GM10266 (cell line): Measurements from ENCODE around the gene RAB40C.

ENCODE experiments used
- DNase-seq: peaks from one replicate; pipeline ENCODE4 v3.0.0; 2012; ENCODE audit errors: extremely low spot score
- TF ChIP-seq, protein P1 (sequence below): IDR thresholded peaks from 2 replicates; pipeline ENCODE4 v1.5.1; 2012; ENCODE audit warnings: mild to moderate bottlenecking, low read depth; ENCODE audit not compliant: control insufficient read depth, insufficient read depth; ENCODE audit errors: missing control alignments

The RAB40C gene

DNA sequence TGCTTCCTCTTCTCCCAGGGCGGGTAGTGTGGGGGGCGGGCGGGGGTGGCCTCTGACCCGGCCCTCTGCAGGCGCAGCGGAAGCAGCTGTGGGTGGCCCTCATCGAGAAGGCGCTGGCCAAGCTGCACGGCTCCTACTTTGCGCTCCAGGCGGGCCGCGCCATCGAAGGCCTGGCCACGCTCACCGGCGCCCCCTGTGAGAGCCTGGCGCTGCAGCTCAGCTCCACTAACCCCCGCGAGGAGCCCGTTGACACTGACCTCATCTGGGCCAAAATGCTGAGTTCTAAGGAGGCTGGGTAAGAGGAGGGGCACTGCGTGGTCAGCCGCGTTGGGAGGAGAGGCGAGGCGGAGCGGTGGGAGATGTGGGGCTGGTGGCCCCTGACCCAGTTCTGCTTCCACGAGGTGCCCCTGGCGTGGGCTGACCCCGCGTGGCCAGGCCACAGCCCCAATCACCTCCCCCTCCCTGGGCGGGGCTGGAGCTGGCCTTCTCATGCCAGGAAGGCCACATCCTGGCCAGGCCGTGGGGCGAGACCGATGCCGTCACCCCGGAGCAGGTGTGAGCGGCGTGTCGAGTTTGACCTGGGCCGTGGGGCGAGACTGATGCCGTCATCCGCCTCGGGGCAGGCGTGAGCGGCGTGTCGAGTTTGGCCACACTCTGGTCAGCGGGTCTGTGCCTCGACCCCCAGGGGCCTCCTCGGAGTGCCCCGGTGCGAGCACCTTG is 40.2 kb upstream of the RAB40C start:
- TF ChIP-seq, protein P1, sequence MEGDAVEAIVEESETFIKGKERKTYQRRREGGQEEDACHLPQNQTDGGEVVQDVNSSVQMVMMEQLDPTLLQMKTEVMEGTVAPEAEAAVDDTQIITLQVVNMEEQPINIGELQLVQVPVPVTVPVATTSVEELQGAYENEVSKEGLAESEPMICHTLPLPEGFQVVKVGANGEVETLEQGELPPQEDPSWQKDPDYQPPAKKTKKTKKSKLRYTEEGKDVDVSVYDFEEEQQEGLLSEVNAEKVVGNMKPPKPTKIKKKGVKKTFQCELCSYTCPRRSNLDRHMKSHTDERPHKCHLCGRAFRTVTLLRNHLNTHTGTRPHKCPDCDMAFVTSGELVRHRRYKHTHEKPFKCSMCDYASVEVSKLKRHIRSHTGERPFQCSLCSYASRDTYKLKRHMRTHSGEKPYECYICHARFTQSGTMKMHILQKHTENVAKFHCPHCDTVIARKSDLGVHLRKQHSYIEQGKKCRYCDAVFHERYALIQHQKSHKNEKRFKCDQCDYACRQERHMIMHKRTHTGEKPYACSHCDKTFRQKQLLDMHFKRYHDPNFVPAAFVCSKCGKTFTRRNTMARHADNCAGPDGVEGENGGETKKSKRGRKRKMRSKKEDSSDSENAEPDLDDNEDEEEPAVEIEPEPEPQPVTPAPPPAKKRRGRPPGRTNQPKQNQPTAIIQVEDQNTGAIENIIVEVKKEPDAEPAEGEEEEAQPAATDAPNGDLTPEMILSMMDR = no peak
- no peak for DNase-seq

DNA sequence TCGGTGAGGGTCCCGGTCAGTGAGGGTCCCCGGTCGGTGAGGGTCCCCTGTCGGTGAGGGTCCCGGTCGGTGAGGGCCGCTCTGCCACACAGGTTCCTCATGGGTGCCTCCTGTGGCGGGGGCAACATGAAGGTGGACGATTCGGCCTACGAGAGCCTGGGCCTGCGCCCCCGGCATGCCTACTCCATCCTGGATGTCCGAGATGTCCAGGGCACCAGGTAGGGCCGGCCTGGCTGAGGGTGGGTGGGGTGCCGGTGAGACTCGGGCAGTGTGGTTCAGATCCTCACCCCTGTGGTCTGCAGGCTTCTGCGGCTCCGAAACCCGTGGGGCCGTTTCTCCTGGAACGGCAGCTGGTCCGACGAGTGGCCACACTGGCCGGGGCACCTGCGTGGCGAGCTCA is 38.7 kb upstream of the RAB40C start:
- TF ChIP-seq, protein P1 = no peak
- no peak for DNase-seq

DNA sequence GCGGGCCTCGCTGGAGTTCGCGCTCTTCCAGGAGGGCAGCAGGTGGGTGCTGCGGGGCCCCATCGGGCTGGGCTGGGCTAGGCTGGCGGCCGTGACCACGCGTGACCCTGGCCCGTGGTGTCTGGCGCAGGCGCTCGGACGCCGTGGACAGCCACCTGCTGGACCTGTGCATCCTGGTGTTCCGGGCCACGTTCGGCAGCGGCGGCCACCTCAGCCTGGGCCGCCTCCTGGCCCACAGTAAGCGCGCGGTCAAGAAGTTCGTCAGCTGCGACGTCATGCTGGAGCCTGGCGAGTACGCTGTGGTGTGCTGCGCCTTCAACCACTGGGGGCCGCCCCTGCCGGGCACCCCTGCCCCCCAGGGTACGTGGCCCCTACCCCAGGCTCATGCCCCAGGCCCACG is 37.7 kb upstream of the RAB40C start:
- TF ChIP-seq, protein P1 = no peak
- no peak for DNase-seq

DNA sequence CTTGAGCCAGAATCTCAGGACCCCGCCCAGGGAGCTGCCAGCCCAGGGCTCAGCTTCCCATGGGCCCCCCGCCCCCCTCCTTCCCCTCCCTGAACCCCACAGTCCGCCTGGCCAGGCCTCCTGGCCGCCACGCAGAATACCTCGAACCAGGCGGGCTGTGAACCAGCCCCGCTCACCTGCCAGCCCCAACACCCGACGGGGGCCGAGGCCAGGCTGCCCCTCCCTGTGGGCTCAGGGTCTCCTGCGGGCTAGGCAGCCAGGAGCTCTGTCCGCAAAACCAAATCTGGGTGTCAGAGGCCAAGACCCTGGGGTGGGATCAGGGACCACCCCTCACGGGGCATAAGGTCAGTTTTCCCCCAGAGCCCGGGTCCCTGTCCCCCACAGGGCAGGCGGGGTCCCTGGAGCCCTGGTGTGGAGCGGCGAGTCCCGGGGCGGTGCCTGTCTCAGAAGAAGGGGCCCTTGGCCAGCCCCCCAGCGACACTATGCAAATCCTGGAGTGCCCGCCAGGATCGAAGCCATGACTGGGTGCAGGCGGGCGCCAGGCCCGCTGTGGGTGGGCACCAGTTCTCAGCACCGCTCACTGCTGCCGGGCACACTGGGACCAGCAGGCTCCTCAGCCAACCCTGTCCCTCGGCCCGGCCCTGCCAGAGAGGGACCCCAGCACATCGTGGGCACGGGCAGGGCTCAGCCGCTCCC is 36.1 kb upstream of the RAB40C start:
- TF ChIP-seq, protein P1 = no peak

DNA sequence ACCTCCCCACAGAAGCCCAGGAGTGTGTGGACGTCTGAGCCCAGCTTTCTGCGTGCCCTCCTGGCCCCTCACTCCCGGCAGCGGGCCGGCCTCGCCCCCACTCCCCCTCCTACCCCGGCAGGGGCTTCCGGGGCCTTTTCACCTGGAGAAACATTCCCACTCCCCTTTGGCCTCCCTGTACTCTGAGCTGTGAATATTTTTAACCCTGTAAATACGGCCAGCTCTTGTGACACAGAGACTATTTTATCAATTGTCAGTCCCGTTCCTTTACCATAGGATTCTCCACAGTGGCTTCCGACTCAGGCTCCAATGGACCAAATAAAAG is 35.6 kb upstream of the RAB40C start:
- TF ChIP-seq, protein P1 = no peak
- no peak for DNase-seq

More for the DNA sequence above, 36.1 kb upstream of the RAB40C start:
- DNase-seq = no peak

DNA sequence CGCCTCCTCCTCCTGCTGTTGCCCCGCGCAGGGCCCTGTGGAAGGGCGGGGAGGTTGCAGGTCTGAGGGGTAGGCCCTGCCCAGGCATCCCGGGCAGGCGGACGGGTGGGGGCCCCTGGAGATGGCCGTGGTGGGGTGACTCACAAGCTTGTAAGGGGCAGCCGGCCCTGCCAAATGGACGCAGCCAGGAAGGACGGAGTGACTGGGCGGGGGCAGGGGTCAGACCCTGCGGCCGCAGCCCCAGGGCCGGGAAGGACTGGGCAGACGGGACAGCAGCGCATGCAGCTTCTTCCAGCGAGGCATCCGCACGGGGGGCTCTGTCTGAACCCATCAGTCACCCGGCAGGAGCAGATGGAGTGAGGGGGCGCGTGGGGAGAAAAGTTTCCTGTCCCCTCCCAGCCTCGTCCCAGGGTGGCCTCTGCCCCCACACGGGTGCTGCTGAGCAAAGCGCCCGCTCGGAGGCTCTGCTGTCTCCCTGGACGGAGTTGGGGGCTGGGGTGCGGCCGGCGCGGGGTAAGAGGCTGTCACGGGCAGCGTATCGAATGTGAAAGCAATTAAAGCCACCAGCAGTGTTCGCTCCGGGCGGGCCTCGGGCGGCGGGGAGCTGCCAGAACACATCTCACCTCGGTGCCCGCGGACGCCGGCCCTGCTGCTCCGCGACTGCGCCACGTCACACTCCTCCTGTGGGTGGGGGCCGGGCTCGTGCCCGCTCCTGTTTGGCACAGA is 35.1 kb upstream of the RAB40C start:
- DNase-seq = no peak
- TF ChIP-seq, protein P1 = no peak
